ENCODE measurements around the gene TMEM92. TPM values are rescaled to one million over a fixed set of nuclear protein-coding genes. Genes with fewer than 3 reads are reported as not detected.

The TMEM92 gene
- total and polyA plus RNA-seq, 10 of the 15 experiments (the other 5 are each of a cell fraction or from before 2014, with no cell fraction given): 0.11 to 1.2 (median 0.32) TPM

- no peak overlapping the region for H3K9ac ChIP-seq (ENCODE audit: control insufficient read depth, insufficient read depth, low read length)
- H3K27me3 ChIP-seq (replicated peaks in 1 of 2; ENCODE audit: control insufficient read depth in 2 of 2, insufficient read depth in 2 of 2, low read length in 1 of 2): no peaks in the 10 kb centered on the region
- no peak overlapping the region for H3K4me2 ChIP-seq (ENCODE audit: control insufficient read depth, insufficient read depth)
- DNase-seq (ENCODE audit: low read depth, low spot score): no peak
- H3K9me3 ChIP-seq (replicated peaks; ENCODE audit: control insufficient read depth, insufficient read depth, low read length): no peaks in the 10 kb centered on the region
- 23% methylated on average over 5 of the region's 5 CpGs for WGBS (ENCODE audit: insufficient coverage, insufficient replicate concordance, low lambda C conversion rate, missing lambda C conversion rate)
- no peak for TF ChIP-seq RUNX3 (IDR thresholded peaks at IDR 0.05; ENCODE audit: low read length)
- no peak for TF ChIP-seq PKNOX1 (IDR thresholded peaks at IDR 0.05)
- no peak for TF ChIP-seq RBBP5 (conservative IDR thresholded peaks at IDR 0.05)
- no peak for TF ChIP-seq HCFC1 (IDR thresholded peaks at IDR 0.05; ENCODE audit: low read length)
- no peak for TF ChIP-seq RB1 (IDR thresholded peaks at IDR 0.05; ENCODE audit: borderline replicate concordance)
- TF ChIP-seq MYB (IDR thresholded peaks at IDR 0.05; ENCODE audit: borderline replicate concordance, low read depth, low read length): no peak
- TF ChIP-seq CHD2 (IDR thresholded peaks at IDR 0.05; ENCODE audit: borderline replicate concordance, low read depth, low read length): no peak
- TF ChIP-seq CHD1 (IDR thresholded peaks at IDR 0.05; ENCODE audit: low read depth, low read length): no peak
- TF ChIP-seq, protein P1, sequence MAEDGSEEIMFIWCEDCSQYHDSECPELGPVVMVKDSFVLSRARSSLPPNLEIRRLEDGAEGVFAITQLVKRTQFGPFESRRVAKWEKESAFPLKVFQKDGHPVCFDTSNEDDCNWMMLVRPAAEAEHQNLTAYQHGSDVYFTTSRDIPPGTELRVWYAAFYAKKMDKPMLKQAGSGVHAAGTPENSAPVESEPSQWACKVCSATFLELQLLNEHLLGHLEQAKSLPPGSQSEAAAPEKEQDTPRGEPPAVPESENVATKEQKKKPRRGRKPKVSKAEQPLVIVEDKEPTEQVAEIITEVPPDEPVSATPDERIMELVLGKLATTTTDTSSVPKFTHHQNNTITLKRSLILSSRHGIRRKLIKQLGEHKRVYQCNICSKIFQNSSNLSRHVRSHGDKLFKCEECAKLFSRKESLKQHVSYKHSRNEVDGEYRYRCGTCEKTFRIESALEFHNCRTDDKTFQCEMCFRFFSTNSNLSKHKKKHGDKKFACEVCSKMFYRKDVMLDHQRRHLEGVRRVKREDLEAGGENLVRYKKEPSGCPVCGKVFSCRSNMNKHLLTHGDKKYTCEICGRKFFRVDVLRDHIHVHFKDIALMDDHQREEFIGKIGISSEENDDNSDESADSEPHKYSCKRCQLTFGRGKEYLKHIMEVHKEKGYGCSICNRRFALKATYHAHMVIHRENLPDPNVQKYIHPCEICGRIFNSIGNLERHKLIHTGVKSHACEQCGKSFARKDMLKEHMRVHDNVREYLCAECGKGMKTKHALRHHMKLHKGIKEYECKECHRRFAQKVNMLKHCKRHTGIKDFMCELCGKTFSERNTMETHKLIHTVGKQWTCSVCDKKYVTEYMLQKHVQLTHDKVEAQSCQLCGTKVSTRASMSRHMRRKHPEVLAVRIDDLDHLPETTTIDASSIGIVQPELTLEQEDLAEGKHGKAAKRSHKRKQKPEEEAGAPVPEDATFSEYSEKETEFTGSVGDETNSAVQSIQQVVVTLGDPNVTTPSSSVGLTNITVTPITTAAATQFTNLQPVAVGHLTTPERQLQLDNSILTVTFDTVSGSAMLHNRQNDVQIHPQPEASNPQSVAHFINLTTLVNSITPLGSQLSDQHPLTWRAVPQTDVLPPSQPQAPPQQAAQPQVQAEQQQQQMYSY (CRISPR knock-in tag; IDR thresholded peaks at IDR 0.05): no peak
- TF ChIP-seq ZNF622 (IDR thresholded peaks at IDR 0.05): no peak
- no peak for TF ChIP-seq IKZF2 (IDR thresholded peaks at IDR 0.05)
- no peak for TF ChIP-seq TCF12 (IDR thresholded peaks at IDR 0.05; ENCODE audit: low read depth, low read length)
- TF ChIP-seq SREBF1 (IDR thresholded peaks at IDR 0.05; ENCODE audit: low read length): no peak
- TF ChIP-seq BCL3 (IDR thresholded peaks at IDR 0.05; ENCODE audit: borderline replicate concordance, insufficient read depth, low read depth, low read length, poor library complexity, severe bottlenecking): no peak
- TF ChIP-seq JUND (IDR thresholded peaks at IDR 0.05; ENCODE audit: low read depth, low read length): no peak
- TF ChIP-seq GATAD2B (conservative IDR thresholded peaks at IDR 0.05; ENCODE audit: low read depth): no peak
- TF ChIP-seq EZH2 (IDR thresholded peaks at IDR 0.05; ENCODE audit: borderline replicate concordance, control insufficient read depth, low read depth, low read length): no peak
- no peak for TF ChIP-seq HDAC2 (IDR thresholded peaks at IDR 0.05)
- TF ChIP-seq, protein P2, sequence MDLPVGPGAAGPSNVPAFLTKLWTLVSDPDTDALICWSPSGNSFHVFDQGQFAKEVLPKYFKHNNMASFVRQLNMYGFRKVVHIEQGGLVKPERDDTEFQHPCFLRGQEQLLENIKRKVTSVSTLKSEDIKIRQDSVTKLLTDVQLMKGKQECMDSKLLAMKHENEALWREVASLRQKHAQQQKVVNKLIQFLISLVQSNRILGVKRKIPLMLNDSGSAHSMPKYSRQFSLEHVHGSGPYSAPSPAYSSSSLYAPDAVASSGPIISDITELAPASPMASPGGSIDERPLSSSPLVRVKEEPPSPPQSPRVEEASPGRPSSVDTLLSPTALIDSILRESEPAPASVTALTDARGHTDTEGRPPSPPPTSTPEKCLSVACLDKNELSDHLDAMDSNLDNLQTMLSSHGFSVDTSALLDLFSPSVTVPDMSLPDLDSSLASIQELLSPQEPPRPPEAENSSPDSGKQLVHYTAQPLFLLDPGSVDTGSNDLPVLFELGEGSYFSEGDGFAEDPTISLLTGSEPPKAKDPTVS (IDR thresholded peaks at IDR 0.05; ENCODE audit: low read depth, low read length): no peak
- no peak for FAIRE-seq
- ChIA-PET RAD21 (ENCODE audit: unreplicated experiment) (no interaction called here), POLR2A (no interaction called here), SMC1A (ENCODE audit: uncharacterized antibody, unreplicated experiment) (no interaction called here), CTCF (interaction anchor here (1.1 kb wide), 1 partner anchor 92 kb away, joined by 3 read pairs; no protein-coding TSS in a partner anchor)
- no peaks in the 10 kb centered on the region for H4K20me1 ChIP-seq (ENCODE audit: control insufficient read depth, insufficient read depth)
- H3K79me2 ChIP-seq (ENCODE audit: control insufficient read depth, insufficient read depth, low read length): no peaks in the 10 kb centered on the region
- H3K36me3 ChIP-seq (ENCODE audit: control insufficient read depth in 2 of 2, insufficient read depth in 2 of 2, low read length in 1 of 2): no peaks in the 10 kb centered on the region
- no peak overlapping the region for H2AFZ ChIP-seq (ENCODE audit: control insufficient read depth, low read depth, low read length)
- H3K4me1 ChIP-seq (ENCODE audit: control insufficient read depth, insufficient read depth, low read length): no peaks in the 10 kb centered on the region
- intact Hi-C loops (cut with micrococcal nuclease; ENCODE audit: unreplicated experiment): no loop called here
- no TSS peak for BruUV-seq (replicated peaks)
- no peak for ATAC-seq
- H3K4me3 ChIP-seq: no peak overlapping the region
- no peak overlapping the region for H3K27ac ChIP-seq (ENCODE audit: control insufficient read depth, insufficient read depth)
- in situ Hi-C loops (cut with MboI): no loop called here
Measured at GRCh38 chr17:50241431-50241830, 32.8 kb upstream of the TMEM92 start.

Data from GM12878 (cell line).